Hindlimb muscle (tissue), 1 donor: ENCODE data around the gene MYMK. TPM values are rescaled to one million over a fixed set of nuclear protein-coding genes. Genes with fewer than 3 reads are reported as not detected.
A peak's percentile ranks its signal among the peaks of the same experiment; 100 is the strongest.
"Not testable (repeated sequence)": the region's sequence is repeated elsewhere in the genome, so short reads cannot be mapped to it uniquely, and the experiment has no call there.

Source experiments
- DNase-seq: peaks from one replicate; pipeline ENCODE4 v3.0.0-alpha.2; 2013
- polyA plus RNA-seq: library from polyadenylated mRNA; unstranded; fragments of 120-200 nt; gene quantifications from one replicate; pipeline ENCODE4 v1.2.1, GENCODE V29; 2013; ENCODE audit not compliant: insufficient read length

MYMK gene
- polyA plus RNA-seq: 82.7 TPM

DNA sequence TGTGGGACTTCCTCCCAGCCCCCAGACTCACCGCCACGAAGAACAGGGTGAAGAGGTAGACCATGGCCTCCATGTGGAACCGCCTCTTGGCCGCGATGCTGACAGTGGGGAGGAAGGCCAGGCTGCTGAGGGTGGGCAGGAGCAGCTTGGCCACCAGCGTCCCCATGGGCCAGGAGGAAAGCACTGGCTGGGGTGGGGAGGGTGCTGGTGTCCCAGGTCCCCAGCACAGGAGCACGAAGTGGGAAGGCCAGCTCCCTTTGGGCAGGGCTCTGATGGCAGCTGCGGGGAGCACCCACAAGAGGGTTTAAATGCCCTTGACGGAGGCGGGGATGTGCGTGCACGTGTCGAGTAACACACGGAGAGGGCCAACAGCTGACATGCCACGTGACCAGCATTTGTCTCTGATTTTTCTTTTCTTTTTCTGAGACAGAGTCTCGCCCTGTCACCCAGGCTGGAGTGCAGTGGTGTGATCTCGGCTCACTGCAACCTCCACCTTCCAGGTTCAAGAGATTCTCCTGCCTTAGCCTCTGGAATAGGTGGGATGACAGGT lies at the start of gene MYMK:
MYMK (minus strand) TSS at position 281 of the 550 bp plus-strand sequence; CDS start at position 166, 115 bp downstream.
- DNase-seq: no peak

DNA sequence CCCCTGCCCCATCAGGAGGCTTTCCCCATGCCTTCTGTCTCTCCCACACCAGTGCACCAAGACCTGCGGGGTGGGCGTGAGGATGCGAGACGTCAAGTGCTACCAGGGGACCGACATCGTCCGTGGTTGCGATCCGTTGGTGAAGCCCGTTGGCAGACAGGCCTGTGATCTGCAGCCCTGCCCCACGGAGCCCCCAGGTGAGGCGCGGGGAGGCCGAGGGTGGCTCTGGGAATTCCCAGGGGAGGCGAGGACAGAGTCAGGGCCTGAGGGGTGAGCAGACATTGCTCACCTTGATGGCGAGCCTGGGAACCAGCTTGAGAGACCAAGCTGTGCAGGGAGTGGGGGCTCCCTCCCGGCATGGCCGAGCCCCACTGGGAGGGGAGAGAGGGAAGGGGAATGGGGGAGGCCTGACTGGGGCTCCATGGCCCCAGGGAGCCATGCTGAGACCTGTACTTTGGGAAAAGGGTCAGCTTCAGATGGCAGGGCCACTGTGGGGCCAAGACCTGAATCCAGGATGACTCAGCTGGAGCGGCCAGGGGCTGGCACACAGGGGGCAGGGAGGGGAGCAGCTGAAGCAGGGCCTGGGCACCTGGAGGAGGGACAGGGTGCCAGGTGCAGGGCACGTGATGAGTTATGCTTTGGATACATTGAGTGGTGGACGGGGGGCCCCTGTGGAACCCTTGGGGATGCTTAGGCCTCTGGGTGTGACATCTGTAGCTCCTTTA lies 49.2 kb upstream of the MYMK start:
- DNase-seq: no peak

- DNase-seq: peak; percentile 54
Observed at GRCh38 chr9:133572821-133573361, 48.1 kb upstream of the MYMK start.

DNA sequence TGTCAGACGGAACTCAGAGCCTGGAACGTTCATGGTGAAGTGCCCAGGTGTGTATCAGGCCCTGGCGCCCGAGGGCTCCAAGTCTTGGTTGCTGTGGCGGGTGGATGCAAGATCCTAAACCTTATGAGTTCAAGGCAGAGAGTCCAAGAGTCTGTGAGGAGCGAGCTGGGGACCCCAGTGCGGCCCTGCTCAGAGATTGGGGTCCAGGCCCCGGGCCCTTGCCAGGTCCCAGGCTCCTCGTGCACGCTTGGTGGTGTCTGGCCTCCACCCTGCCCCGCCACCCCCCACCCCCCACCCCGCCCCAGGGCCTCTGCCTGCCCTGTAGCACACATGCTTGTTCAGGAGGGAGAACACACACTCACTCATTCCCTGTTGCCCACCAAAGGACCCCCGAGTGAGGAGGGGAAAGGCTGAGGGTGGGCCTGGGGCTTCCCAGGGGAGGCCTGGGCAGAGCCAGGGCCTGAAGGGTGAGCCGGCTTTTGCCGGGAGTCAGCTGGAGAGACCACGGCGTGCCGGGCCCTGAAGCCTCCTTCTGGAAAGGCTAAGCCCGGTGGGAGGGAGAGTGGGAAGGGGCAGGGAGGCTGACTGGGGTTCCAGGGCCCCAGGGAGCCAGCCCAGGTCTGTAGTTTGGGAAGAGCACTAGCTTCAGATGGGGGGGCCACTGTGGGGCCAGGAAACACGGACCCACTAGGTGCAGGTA lies 47.3 kb upstream of the MYMK start:
- DNase-seq: no peak

- DNase-seq: no peak
Observed at GRCh38 chr9:133571391-133571890, 46.7 kb upstream of the MYMK start.

DNA sequence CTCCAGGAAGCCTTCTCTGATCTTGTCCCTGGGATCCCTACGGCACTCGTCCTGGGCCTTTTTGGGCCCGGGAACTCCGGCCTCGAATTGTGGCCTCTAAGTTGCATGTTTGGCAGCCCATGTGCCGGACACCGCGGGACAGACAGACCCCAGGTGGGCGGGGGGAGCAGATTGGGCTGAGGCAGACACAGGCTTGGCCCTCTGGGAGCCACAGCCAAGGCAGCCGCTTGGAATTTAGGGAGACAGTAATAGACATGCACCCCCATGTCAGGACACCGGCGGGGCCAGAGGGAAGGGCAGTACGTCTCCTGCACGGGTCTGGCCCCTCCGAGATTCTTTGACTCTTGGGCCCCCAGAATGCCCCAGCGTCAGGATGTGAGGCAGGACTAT lies 45.9 kb upstream of the MYMK start:
- no peak for DNase-seq

DNA sequence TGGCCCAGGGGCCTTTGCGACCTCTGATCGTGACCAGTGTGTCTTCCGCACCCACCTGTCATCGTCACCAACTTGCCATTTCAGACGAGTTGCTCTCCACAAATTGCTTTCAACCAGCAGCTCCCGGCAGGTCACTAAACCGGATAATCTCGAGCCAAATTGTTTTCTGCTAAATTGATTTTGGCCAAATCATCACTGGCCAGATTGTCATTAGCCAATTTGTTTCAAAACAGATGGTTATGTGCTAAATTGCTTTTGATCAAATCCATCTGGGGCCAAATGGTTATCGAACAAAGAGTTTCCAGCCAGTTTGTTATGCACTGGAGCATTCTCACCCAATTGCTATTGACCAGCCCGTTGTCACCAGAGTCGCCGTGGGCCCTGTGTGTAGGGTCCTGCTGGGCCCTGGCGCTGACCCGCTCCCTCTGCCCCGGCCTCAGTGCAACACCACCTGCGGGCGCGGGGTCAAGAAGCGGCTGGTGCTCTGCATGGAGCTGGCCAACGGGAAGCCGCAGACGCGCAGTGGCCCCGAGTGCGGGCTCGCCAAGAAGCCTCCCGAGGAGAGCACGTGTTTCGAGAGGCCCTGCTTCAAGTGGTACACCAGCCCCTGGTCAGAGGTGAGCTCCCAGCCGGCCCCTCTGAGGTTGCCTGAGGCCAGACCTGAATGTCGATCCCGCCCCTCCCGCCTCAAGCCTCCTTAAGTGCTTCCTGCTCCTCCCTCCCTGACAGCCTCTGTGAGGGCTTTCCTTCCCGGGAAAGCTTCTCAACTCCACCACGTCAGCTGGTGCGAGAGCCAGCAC lies 45.3 kb upstream of the MYMK start:
- DNase-seq: no peak

- no peak for DNase-seq
Observed at GRCh38 chr9:133569121-133569785, 44.5 kb upstream of the MYMK start.

GRCh38 chr9:133568186-133568585 lies 43.4 kb upstream of the MYMK start:
- no peak for DNase-seq

DNA sequence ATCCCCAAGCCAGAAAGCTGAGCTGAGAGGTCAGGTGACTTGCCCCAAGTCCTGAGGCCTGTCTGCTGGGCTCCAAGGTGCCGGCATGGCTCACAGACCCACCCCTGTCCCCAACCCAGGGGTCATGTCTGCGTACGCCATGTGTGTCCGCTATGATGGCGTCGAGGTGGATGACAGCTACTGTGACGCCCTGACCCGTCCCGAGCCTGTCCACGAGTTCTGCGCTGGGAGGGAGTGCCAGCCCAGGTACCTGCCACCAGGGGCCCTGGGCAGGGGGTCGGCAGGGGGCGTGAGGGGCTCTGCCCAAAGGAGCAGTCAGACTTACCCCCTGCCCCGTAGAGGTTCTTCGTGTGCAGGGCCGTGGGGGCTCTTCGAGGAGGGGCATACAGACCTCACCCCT lies 42.1 kb upstream of the MYMK start:
- DNase-seq: no peak

- DNase-seq: no peak
Observed at GRCh38 chr9:133566382-133566781, 41.6 kb upstream of the MYMK start.

DNA sequence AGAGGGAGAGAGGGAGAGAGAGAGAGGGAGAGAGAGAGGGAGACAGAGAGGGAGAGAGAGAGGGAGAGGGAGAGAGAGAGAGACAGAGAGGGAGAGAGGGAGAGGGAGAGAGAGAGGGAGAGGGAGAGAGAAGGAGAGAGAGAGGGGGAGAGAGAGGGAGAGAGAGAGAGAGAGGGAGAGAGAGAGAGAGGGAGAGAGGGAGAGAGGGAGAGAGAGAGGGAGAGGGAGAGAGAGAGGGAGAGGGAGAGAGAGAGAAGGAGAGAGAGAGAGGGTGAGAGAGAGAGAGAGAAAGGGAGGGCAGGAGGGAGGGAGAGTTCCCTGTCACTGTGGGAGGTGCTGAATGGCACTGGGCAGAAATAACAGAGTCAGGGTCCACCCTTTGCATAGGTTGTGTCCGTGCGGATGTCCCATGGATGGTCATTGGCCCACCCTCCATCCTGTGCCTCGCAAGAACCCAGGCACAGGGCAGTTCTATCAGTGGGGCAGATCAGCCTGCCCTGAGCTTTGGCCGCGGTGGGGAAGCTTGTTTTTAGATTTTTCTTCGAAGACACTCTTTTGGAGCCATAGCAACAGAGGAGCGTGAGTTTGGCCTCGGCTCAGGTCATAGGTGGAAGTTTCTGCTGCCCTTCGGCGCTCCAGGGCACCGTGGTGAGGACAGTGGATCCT lies 39.8 kb upstream of the MYMK start:
- peak; percentile 30 for DNase-seq

DNA sequence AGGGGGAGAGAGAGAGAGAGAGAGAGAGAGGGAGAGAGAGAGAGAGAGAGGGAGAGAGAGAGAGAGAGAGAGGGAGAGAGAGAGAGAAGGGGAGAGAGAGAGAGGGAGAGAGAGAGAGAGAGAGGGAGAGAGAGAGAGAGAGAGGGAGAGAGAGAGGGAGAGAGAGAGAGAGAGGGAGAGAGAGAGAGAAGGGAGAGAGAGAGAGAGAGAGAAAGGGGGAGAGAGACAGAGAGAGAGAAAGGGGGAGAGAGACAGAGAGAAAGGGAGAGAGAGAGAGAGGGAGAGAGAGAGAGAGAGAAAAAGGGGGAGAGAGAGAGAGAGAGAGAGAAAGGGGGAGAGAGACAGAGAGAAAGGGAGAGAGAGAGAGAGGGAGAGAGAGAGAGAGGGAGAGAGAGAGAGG lies 39.1 kb upstream of the MYMK start:
- not testable (repeated sequence) for DNase-seq

- DNase-seq: peak; percentile 30
Observed at GRCh38 chr9:133563291-133563796, 38.6 kb upstream of the MYMK start.

GRCh38 chr9:133562611-133563290 lies 38.0 kb upstream of the MYMK start:
- no peak for DNase-seq

DNA sequence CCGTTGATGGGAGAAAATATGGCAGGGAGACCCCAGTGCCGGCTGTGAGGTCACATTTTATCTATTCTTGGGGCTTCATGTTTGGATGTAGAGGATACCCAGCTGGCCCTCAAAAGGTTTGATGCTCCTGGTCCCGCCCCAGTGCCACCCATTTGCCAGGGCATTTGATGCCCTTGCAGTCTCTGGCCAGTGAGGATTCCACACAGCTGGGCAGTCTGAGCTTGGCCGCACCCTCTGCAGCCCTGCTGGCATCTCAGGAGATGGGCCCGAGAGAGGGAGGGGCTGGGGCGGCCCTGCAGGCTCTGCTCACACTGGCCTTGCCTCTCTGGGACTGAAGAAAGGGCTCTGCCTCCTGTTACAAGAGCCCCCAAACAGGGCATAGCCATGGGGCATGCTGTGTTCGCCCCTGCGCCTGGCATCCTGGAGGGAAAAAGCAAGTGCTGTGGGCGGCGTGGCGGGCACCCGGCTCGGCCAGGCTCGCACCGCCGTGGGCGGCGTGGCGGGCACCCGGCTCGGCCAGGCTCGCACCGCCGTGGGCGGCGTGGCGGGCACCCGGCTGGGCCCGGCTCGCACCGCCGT lies 37.3 kb upstream of the MYMK start:
- no peak for DNase-seq

- DNase-seq: no peak
Observed at GRCh38 chr9:133560944-133561343, 36.2 kb upstream of the MYMK start.

DNA sequence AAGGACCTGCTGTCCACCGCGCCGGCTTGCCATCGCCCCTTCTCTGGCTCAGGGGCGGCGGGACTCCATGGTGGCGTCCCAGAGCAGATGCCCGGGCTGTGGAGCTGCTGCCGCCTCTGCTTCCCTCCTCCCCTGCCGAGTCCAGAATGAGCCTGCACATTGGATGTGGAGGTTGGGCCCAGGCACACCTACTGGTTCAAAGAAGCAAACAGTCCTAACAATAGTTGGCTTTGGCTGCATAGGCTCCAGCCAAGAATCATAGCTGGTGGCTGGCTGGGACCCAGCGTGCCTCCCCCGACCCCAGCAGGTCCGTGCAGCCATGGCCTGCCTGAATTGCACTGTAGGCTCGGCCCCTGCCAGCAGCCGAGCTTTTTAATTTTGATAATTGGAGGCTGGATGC lies 35.6 kb upstream of the MYMK start:
- DNase-seq: no peak

GRCh38 chr9:133558191-133559126 lies 33.7 kb upstream of the MYMK start:
- no peak for DNase-seq
